Measurements from ENCODE around the gene RFNG.

Gene RFNG

GRCh38 chr17:82087961-82088837 lies 36.6 kb upstream of the RFNG start:
- TF ChIP-seq CTCF (conservative IDR thresholded peaks at IDR 0.05; ENCODE audit: low read depth, low read length): no peak
- no peak overlapping the region for H3K4me3 ChIP-seq (ENCODE audit: low read depth, low read length)

GRCh38 chr17:82086941-82087906 lies 35.6 kb upstream of the RFNG start:
- DNase-seq (ENCODE audit: low read depth): no peak
- TF ChIP-seq CTCF (conservative IDR thresholded peaks at IDR 0.05; ENCODE audit: low read depth, low read length): no peak
- H3K4me3 ChIP-seq (ENCODE audit: low read depth, low read length): no peak overlapping the region

More at GRCh38 chr17:82087961-82088837, 36.6 kb upstream of the RFNG start:
- no peak for DNase-seq (ENCODE audit: low read depth)

- no peak for TF ChIP-seq CTCF (conservative IDR thresholded peaks at IDR 0.05; ENCODE audit: low read depth, low read length)
- no peak overlapping the region for H3K4me3 ChIP-seq (ENCODE audit: low read depth, low read length)
- DNase-seq (ENCODE audit: low read depth): no peak
These were observed 34.5 kb upstream of the RFNG start for GRCh38 chr17:82085931-82086764.

- TF ChIP-seq CTCF (conservative IDR thresholded peaks at IDR 0.05; ENCODE audit: low read depth, low read length): no peak
- no peak overlapping the region for H3K4me3 ChIP-seq (ENCODE audit: low read depth, low read length)
- DNase-seq (ENCODE audit: low read depth): no peak
These were observed 33.6 kb upstream of the RFNG start for GRCh38 chr17:82085031-82085861.

- no peak overlapping the region for H3K4me3 ChIP-seq (ENCODE audit: low read depth, low read length)
- no peak for TF ChIP-seq CTCF (conservative IDR thresholded peaks at IDR 0.05; ENCODE audit: low read depth, low read length)
- DNase-seq (ENCODE audit: low read depth): no peak
These were observed 32.9 kb upstream of the RFNG start for GRCh38 chr17:82084373-82085030.
